K562 (cell line): Measurements from ENCODE around the gene MRPL37. TPM values are rescaled to one million over a fixed set of nuclear protein-coding genes. Genes with fewer than 3 reads are reported as not detected.

ENCODE experiments used
- ATAC-seq: fragments of 200-7000 bp; cut with Tn5 transposase; 3 replicates; pipeline ENCODE4 v1.9.1; 2020; ENCODE audit warnings: moderate library complexity
- BruUV-seq: library from RNA; stranded (reverse); fragments of 400-500 nt; replicated peaks from 2 replicates; lab custom pipeline; 2021; lab: Mats Ljungman, UMichigan
- CTCF ChIA-PET: fragments of 300-600 bp; formaldehyde crosslinking; extraction: SDS; loops from one replicate; lab custom pipeline; 2021; ENCODE audit warnings: low intra/inter-chr PET ratio; lab: Yijun Ruan, JAX
- POLR2A ChIA-PET: fragments of 300-600, 350-650 bp; sonication (Branson Sonifier 250); formaldehyde crosslinking; extraction: SDS; loops from one replicate; lab custom pipeline; 2021; ENCODE audit warnings: antibody characterized with exemption, inconsistent platforms; lab: Yijun Ruan, JAX
- DNase-seq, 4 experiments: peaks; one replicate each; pipeline versions ENCODE4 v3.0.0 to v3.0.0-alpha.2; 2011 to 2018; ENCODE audit warnings: low spot score in 3 of 4, mixed read lengths in 3 of 4; ENCODE audit errors: extremely low read depth in 1 of 4
- FAIRE-seq: peaks from 2 replicates; lab custom pipeline; 2011; peaks lifted over from hg19 to GRCh38; lab: Jason Lieb, UNC
- H2AFZ ChIP-seq: 2 replicates; pipeline ENCODE4 v1.6.0; 2011; ENCODE audit warnings: low read depth, low read length, control low read depth, inconsistent platforms
- H3K27ac ChIP-seq: fragments of 200-600 bp; 3 replicates; pipeline ENCODE4 v1.8.0; 2011; ENCODE audit warnings: low read depth, mild to moderate bottlenecking, control low read depth, inconsistent platforms, low read length, moderate library complexity, mixed read lengths; ENCODE audit errors: extremely low read depth
- H3K27me3 ChIP-seq, 2 experiments: fragments of 300-600 bp in 1 of 2; 2 replicates in 1 of 2; 3 replicates in 1 of 2; pipeline versions ENCODE4 v1.6.0 to v1.8.0; 2011; ENCODE audit warnings: inconsistent platforms in 2 of 2, low read length in 2 of 2, mild to moderate bottlenecking in 1 of 2, mixed read lengths in 1 of 2, moderate library complexity in 1 of 2; ENCODE audit not compliant: control insufficient read depth in 2 of 2, insufficient read depth in 2 of 2
- H3K36me3 ChIP-seq: fragments of 300-600 bp; 3 replicates; pipeline ENCODE4 v1.8.0; 2011; ENCODE audit warnings: mild to moderate bottlenecking, low read length, inconsistent platforms; ENCODE audit not compliant: control insufficient read depth, insufficient read depth
- H3K4me1 ChIP-seq, 2 experiments: fragments of 200-600 bp in 1 of 2; replicated peaks in 1 of 2; 2 replicates in 1 of 2; 3 replicates in 1 of 2; pipeline versions ENCODE4 v1.5.1 to v1.8.0; 2011; ENCODE audit warnings: inconsistent platforms in 2 of 2, low read length in 2 of 2, mild to moderate bottlenecking in 1 of 2, mixed read lengths in 1 of 2, moderate library complexity in 1 of 2; ENCODE audit not compliant: control insufficient read depth in 2 of 2, insufficient read depth in 2 of 2
- H3K4me2 ChIP-seq: 2 replicates; pipeline ENCODE4 v1.6.1; 2011; ENCODE audit warnings: low read length, control low read depth, inconsistent platforms, mixed read lengths; ENCODE audit not compliant: insufficient read depth
- H3K4me3 ChIP-seq: fragments of 200-600 bp; sonication (generic), shearing (Covaris generic); 2 replicates; pipeline ENCODE4 v1.5.1; 2016; ENCODE audit warnings: control low read depth, inconsistent platforms
- H3K79me2 ChIP-seq: fragments of 200-600 bp; 3 replicates; pipeline ENCODE4 v1.8.0; 2011; ENCODE audit warnings: low read length, inconsistent platforms; ENCODE audit not compliant: control insufficient read depth, insufficient read depth
- H3K9ac ChIP-seq, 2 experiments: 2 replicates each; pipeline versions ENCODE4 v1.6.0 to v1.6.1; 2011; ENCODE audit warnings: low read depth in 2 of 2, low read length in 2 of 2, control low read depth in 1 of 2, inconsistent platforms in 1 of 2, mild to moderate bottlenecking in 1 of 2, mixed read lengths in 1 of 2; ENCODE audit not compliant: insufficient read depth in 1 of 2
- H3K9me1 ChIP-seq: one replicate; pipeline ENCODE4 v1.6.0; 2011; ENCODE audit warnings: inconsistent platforms, mild to moderate bottlenecking, low read length, moderate library complexity; ENCODE audit not compliant: control insufficient read depth, insufficient read depth
- H3K9me3 ChIP-seq: replicated peaks from 2 replicates; pipeline ENCODE4 v1.5.1; 2011; ENCODE audit warnings: low read depth, low read length, inconsistent platforms; ENCODE audit not compliant: control insufficient read depth, insufficient read depth
- H4K20me1 ChIP-seq: replicated peaks from 2 replicates; pipeline ENCODE4 v1.6.1; 2011; ENCODE audit warnings: low read length, inconsistent platforms, mixed read lengths; ENCODE audit not compliant: control insufficient read depth, insufficient read depth
- ARID1B ChIP-seq: fragments of 450-650 bp; IDR thresholded peaks from 2 replicates; pipeline ENCODE4 v1.6.1; 2016; ENCODE audit warnings: antibody characterized with exemption, mild to moderate bottlenecking, inconsistent platforms
- CBFA2T2 ChIP-seq: fragments of 450-650 bp; conservative IDR thresholded peaks from 2 replicates; pipeline ENCODE4 v1.6.1; 2017; ENCODE audit warnings: mild to moderate bottlenecking
- CBX5 ChIP-seq: IDR thresholded peaks from 2 replicates; pipeline ENCODE4 v1.6.1; 2014; ENCODE audit warnings: low read depth, borderline replicate concordance
- HMG20B ChIP-seq: fragments of 250-450 bp; sonication (Bioruptor Pico); IDR thresholded peaks from 2 replicates; pipeline ENCODE4 v1.5.0; 2021; ENCODE audit warnings: mild to moderate bottlenecking
- JUND ChIP-seq, 2 experiments: IDR thresholded peaks; 2 replicates in 1 of 2; 3 replicates in 1 of 2; pipeline ENCODE4 v1.6.1; 2011; ENCODE audit warnings: borderline replicate concordance in 2 of 2, low read depth in 2 of 2, low read length in 2 of 2, improper control_type of control experiment in 1 of 2, missing biosample characterization in 1 of 2, missing genetic modification characterization in 1 of 2, missing genetic modification reagents in 1 of 2
- L3MBTL2 ChIP-seq: fragments of 450-650 bp; IDR thresholded peaks from 2 replicates; pipeline ENCODE4 v1.6.1; 2016; ENCODE audit warnings: mild to moderate bottlenecking, moderate library complexity
- MAX ChIP-seq: sonication (generic); formaldehyde crosslinking; IDR thresholded peaks from 2 replicates; pipeline ENCODE4 v1.9.0; 2022; ENCODE audit warnings: mild to moderate bottlenecking, missing genetic modification reagents
- MYC ChIP-seq, 2 experiments: fragments of 250-450 bp in 1 of 2; sonication (Bioruptor Pico) in 1 of 2; IDR thresholded peaks; 2 replicates each; pipeline versions ENCODE4 v1.5.1 to v1.6.1; 2012 to 2021; ENCODE audit warnings: low read depth in 2 of 2, borderline replicate concordance in 1 of 2, improper control_type of control experiment in 1 of 2, low read length in 1 of 2, mild to moderate bottlenecking in 1 of 2, moderate library complexity in 1 of 2
- NFATC3 ChIP-seq: fragments of 450-650 bp; IDR thresholded peaks from 2 replicates; pipeline ENCODE4 v1.6.1; 2017; ENCODE audit warnings: mild to moderate bottlenecking
- TAF15 ChIP-seq: fragments of 200-400 bp; formaldehyde crosslinking; IDR thresholded peaks from 2 replicates; pipeline ENCODE4 v1.6.1; 2017; ENCODE audit warnings: mild to moderate bottlenecking, low read depth, low read length, moderate library complexity
- TAL1 ChIP-seq: fragments of 450-650 bp; IDR thresholded peaks from 2 replicates; pipeline ENCODE4 v1.6.1; 2016; ENCODE audit warnings: mild to moderate bottlenecking
- TBP ChIP-seq: optimal IDR thresholded peaks from 2 replicates; pipeline ENCODE3; 2011; ENCODE audit warnings: low read depth, low read length, improper control_type of control experiment
- TCF3 ChIP-seq: sonication (generic); formaldehyde crosslinking; IDR thresholded peaks from 2 replicates; pipeline ENCODE4 v1.4.0; 2020; ENCODE audit warnings: mild to moderate bottlenecking, missing genetic modification reagents
- UBTF ChIP-seq, 2 experiments: IDR thresholded peaks; 2 replicates each; pipeline ENCODE4 v1.6.1; 2012; ENCODE audit warnings: improper control_type of control experiment in 2 of 2, low read depth in 2 of 2, low read length in 2 of 2, borderline replicate concordance in 1 of 2
- ZFP36 ChIP-seq: fragments of 150-350 bp; IDR thresholded peaks from 2 replicates; pipeline ENCODE4 v1.6.1; 2018; ENCODE audit warnings: low read length, low read depth; ENCODE audit not compliant: partially characterized antibody
- ZNF121 ChIP-seq: sonication (generic); formaldehyde crosslinking; conservative IDR thresholded peaks from 2 replicates; pipeline ENCODE4 v1.8.0; 2022; ENCODE audit warnings: missing genetic modification reagents
- ZNF197 ChIP-seq: fragments of 200-800 bp; sonication (Bioruptor generic); IDR thresholded peaks from 2 replicates; pipeline ENCODE4 v1.6.1; 2016; ENCODE audit warnings: low read depth, missing genetic modification characterization, missing compliant biosample characterization
- ZNF584 ChIP-seq: fragments of 200-800 bp; sonication (Bioruptor generic); IDR thresholded peaks from 2 replicates; pipeline ENCODE4 v1.6.1; 2016; ENCODE audit warnings: low read depth, mild to moderate bottlenecking, missing genetic modification characterization, missing compliant biosample characterization
- WGBS: fragments of 100-300 bp; shearing (Covaris generic); methylation state at CpG from one replicate; pipeline ENCODE4 v1.1.6; 2016; ENCODE audit warnings: low coverage, mixed read lengths; ENCODE audit not compliant: insufficient coverage; ENCODE audit errors: missing lambda C conversion rate; 5-methylcytosine and 5-hydroxymethylcytosine counted together
- in situ Hi-C: fragments of 300-500 bp; cut with MboI; formaldehyde crosslinking; loops from 4 replicates; pipeline ENCODE4 v1.15.0; 2018; ENCODE audit warnings: inconsistent platforms, mixed read lengths
- intact Hi-C: fragments of 100-400 bp; cut with micrococcal nuclease; formaldehyde crosslinking; loops from 2 replicates; pipeline ENCODE4 v1.14.2; 2022
- polyA plus RNA-seq, 8 experiments: library from polyadenylated mRNA; depleted of rRNA in 4 of 8; stranded (reverse) in 5 of 8; unstranded in 3 of 8; fragments of >200 nt; fragmentation: Nextera tagmentation in 2 of 8; fragmentation: Illumina TruSeq in 1 of 8; extraction: Ambion mirVana in 2 of 8; extraction: Trizol in 1 of 8; gene quantifications; 2 replicates each; pipeline versions ENCODE4 v1.2.1 to v1.2.3, GENCODE V29; 2011 to 2014; ENCODE audit warnings: inconsistent platforms in 1 of 8, missing spikeins in 1 of 8
- total RNA-seq, 7 experiments: library from RNA; depleted of rRNA in 6 of 7; stranded (reverse); fragments of >200 nt in 6 of 7; fragmentation: Illumina TruSeq in 2 of 7; extraction: Trizol in 2 of 7; gene quantifications; 2 replicates each; pipeline versions ENCODE4 v1.2.1 to v1.2.3, GENCODE V29; 2011 to 2021; ENCODE audit warnings: low replicate concordance in 1 of 7
- TF ChIP-seq, protein P1 (sequence below): fragments of 450-650 bp; formaldehyde crosslinking; IDR thresholded peaks from 2 replicates; pipeline ENCODE4 v1.4.0; 2020; ENCODE audit warnings: mild to moderate bottlenecking

The MRPL37 gene
- total and polyA plus RNA-seq, 9 of the 15 experiments (the other 6 are each of a cell fraction or from before 2014, with no cell fraction given), result 52.2 to 303 (median 180) TPM

DNA sequence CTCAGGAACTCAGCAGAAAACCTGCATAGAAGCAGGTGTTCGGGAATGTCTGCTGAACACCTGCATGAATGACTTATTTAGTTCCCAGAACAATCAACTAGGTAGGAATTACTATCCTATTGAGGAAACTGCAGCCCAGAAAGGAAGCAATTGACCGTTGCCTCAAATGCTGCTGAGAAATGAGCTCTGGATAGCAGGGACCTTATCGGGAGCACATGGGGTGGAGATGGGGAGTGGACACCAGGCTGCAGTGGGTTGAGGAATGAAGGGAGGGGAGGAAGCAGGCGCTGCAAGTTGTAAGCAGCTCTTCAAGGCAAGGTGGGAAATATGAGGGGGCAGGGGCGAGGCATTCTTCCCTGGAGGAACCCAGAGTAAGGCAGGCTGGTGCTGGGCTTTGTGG, 36.4 kb upstream of the MRPL37 start:
- Histone ChIP-seq H3K9me3 (no peaks in the 10 kb centered on the region), H3K4me2 (peak overlapping the region; percentile 13; the same call in 1 of the 2 replicates), H3K36me3 (no peaks in the 10 kb centered on the region), H3K79me2 (no peaks in the 10 kb centered on the region), H4K20me1 (no peaks in the 10 kb centered on the region), H3K4me1 (peaks cover 14 to 20% of the 10 kb centered on the region in 2 experiments; a peak in 4 of 5 replicates), H3K4me3 (no peak overlapping the region), H3K9ac (peak overlapping the region in 1 of 2 experiments; percentile 32; a peak in 1 of 4 replicates), H3K27ac (0 out of 3 replicates have a peak overlapping the region, but pooled peaks have one; percentile 13), H3K9me1 (no peaks in the 10 kb centered on the region), H2AFZ (peak overlapping the region; percentile 51), H3K27me3 (no peaks in the 10 kb centered on the region)
- WGBS, result 20% methylated on average over 5 of the region's 5 CpGs
- no TSS peak for BruUV-seq
- intact Hi-C loops (no loop called here), in situ Hi-C loops (no loop called here)
- POLR2A ChIA-PET, result interaction anchor here (0.7 to 2.8 kb wide), 8 partner anchors 9 to 38 kb away, joined by 3 to 15 read pairs (median 4); partner anchors contain the start of gene CDCP2
- ATAC-seq (peak; percentile 74), DNase-seq (peak; percentile 69 to 84 (median 72)), FAIRE-seq (peak; percentile 82)
- CTCF ChIA-PET, result no interaction called here
- 0 out of 2 replicates have a peak, but pooled peaks have one; percentile 27 for TF ChIP-seq CBFA2T2
- no peak for TF ChIP-seq HMG20B (CRISPR knock-in tag)
- TF ChIP-seq ARID1B, result peak; percentile 57
- no peak for TF ChIP-seq ZNF121 (CRISPR knock-in tag)
- TF ChIP-seq TCF3 (CRISPR knock-in tag), result peak; percentile 61
- no peak for TF ChIP-seq TAF15
- TF ChIP-seq UBTF (IDR thresholded peaks at IDR 0.05; ENCODE audit: borderline replicate concordance in 1 of 2, low read depth in 2 of 2, low read length in 2 of 2), result peak; percentile 45 to 90; a peak in 3 of 4 replicates
- peak; percentile 36; the same call in 1 of the 2 replicates for TF ChIP-seq TAL1
- no peak for TF ChIP-seq ZNF584 (CRISPR knock-in tag)
- TF ChIP-seq MYC (IDR thresholded peaks at IDR 0.05; ENCODE audit: low read depth, low read length), result peak; percentile 68
- TF ChIP-seq MYC (CRISPR knock-in tag; IDR thresholded peaks at IDR 0.05; ENCODE audit: borderline replicate concordance, low read depth), result no peak
- TF ChIP-seq NFATC3, result no peak
- TF ChIP-seq, protein P1, sequence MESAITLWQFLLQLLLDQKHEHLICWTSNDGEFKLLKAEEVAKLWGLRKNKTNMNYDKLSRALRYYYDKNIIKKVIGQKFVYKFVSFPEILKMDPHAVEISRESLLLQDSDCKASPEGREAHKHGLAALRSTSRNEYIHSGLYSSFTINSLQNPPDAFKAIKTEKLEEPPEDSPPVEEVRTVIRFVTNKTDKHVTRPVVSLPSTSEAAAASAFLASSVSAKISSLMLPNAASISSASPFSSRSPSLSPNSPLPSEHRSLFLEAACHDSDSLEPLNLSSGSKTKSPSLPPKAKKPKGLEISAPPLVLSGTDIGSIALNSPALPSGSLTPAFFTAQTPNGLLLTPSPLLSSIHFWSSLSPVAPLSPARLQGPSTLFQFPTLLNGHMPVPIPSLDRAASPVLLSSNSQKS (CRISPR knock-in tag), result no peak
- TF ChIP-seq MAX, result peak; percentile 79
- peak; percentile 35; the same call in 1 of the 2 replicates for TF ChIP-seq JUND (IDR thresholded peaks at IDR 0.05; ENCODE audit: borderline replicate concordance, low read depth, low read length)
- no peak for TF ChIP-seq JUND (tag; IDR thresholded peaks at IDR 0.05; ENCODE audit: borderline replicate concordance, low read depth, low read length)
- TF ChIP-seq CBX5, result no peak
- no peak for TF ChIP-seq ZNF197 (CRISPR knock-in tag)
- peak; percentile 18 for TF ChIP-seq ZFP36
- TF ChIP-seq TBP, result peak; percentile 38
- peak; percentile 93 for TF ChIP-seq L3MBTL2
